Psoas muscle (tissue), 8 donors: ENCODE measurements around the gene TMEM135. TPM values are rescaled to one million over a fixed set of nuclear protein-coding genes. Genes with fewer than 3 reads are reported as not detected.

Experiments used
- ATAC-seq, 4 donors: fragments of 200-7000 bp; cut with Tn5 transposase; one replicate each; pipeline ENCODE4 v1.9.1; 2020; ENCODE audit warnings: moderate library complexity in 3 of 4, mild to moderate bottlenecking in 2 of 4
- DNase-seq, 2 donors: peaks; one replicate each; pipeline ENCODE4 v3.0.0-alpha.2; 2020
- H3K27ac ChIP-seq: fragments of 200-600 bp; one replicate; pipeline ENCODE4 v1.8.0; 2022
- H3K27me3 ChIP-seq, 3 donors: fragments of 200-600 bp in 1 of 3; one replicate each; pipeline versions ENCODE4 v1.6.1 to v1.8.0; 2013 to 2022; ENCODE audit warnings: low read length in 2 of 3, mild to moderate bottlenecking in 2 of 3, moderate library complexity in 1 of 3; ENCODE audit not compliant: insufficient read depth in 3 of 3
- H3K36me3 ChIP-seq, 2 donors: fragments of 200-600 bp in 1 of 2; one replicate each; pipeline versions ENCODE4 v1.6.1 to v1.8.0; 2013 to 2022; ENCODE audit warnings: low read depth in 1 of 2, mild to moderate bottlenecking in 1 of 2, moderate library complexity in 1 of 2; ENCODE audit not compliant: insufficient read depth in 1 of 2
- H3K4me1 ChIP-seq: fragments of 200-600 bp; one replicate; pipeline ENCODE4 v1.8.0; 2022
- H3K4me3 ChIP-seq: fragments of 200-600 bp; one replicate; pipeline ENCODE4 v1.8.0; 2022; ENCODE audit warnings: mild to moderate bottlenecking
- H3K9me3 ChIP-seq: fragments of 200-600 bp; one replicate; pipeline ENCODE4 v1.8.0; 2022
- WGBS, 3 donors: extraction: QIAGEN DNeasy Blood & Tissue Kit; methylation state at CpG; one replicate each; pipeline versions ENCODE4 v1.1.6 to v1.1.7; 2013; 5-methylcytosine and 5-hydroxymethylcytosine counted together
- intact Hi-C, 2 donors: fragments of 100-400 bp; cut with DNase I; formaldehyde crosslinking; loops; one replicate each; pipeline versions ENCODE4 v1.11.0 to v1.14.2; 2022
- polyA plus RNA-seq, 3 donors: library from polyadenylated mRNA; stranded (reverse); fragments of 200-250 nt; gene quantifications; one replicate each; pipeline ENCODE4 v1.2.3, GENCODE V29; 2013
- total RNA-seq, 4 donors: library from RNA; stranded (reverse); fragmentation: NEBNext Ultra II Directional in 2 of 4; extraction: Animal tissue kit (Norgen Biotek cat#: 25700) in 2 of 4; gene quantifications; one replicate each; pipeline versions ENCODE4 v1.2.1 to v1.2.4, GENCODE V29; 2021 to 2023
- TF ChIP-seq, protein P1 (sequence below): fragments of 200-600 bp; IDR thresholded peaks from one replicate; pipeline ENCODE4 v1.8.0; 2022; ENCODE audit warnings: antibody characterized with exemption
- donor health status: healthy with polysubstance abuse.
- donor health status: DM: no; HTN: no; CAD: no; lungs with moderate emphysema.
- donor health status: Bipolar disorder and iron deficiency.
- donor health status: healthy.
- donor health status: DM: yes; HTN: yes; CAD: no.
- donor health status: DM: no; HTN: no; CAD: no.
- donor health status: DM: no; HTN: no; CAD: no.
- donor health status: DM: yes; HTN: yes; CAD: no.

The TMEM135 gene
- total and polyA plus RNA-seq, 7 donors = 4.1 to 26.6 (median 9.4) TPM

DNA sequence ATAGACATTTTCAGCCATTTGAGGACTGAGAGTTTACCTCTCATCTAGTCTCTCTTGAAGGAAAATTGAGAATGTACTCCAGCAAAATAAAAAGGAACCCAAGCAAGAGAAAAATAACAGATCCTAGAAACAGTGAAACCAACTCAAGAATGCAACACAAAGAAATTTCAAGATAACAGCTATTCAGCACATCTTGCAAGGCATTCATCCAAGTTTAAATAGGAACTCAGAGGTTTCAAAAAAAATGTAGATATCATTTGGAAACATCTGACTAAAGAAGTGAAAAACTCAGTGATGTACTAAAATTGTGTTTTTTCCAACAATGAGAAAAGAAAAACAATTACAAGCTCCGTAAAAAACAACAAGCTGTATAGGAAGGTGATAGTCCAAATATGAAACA, 76.4 kb downstream of the TMEM135 start:
- Histone ChIP-seq H3K4me1 (peaks cover 6% of the 10 kb centered on the region), H3K27ac (no peak overlapping the region), H3K4me3 (no peak overlapping the region), H3K9me3 (no peaks in the 10 kb centered on the region), H3K36me3 (no peaks in the 10 kb centered on the region), H3K27me3 (no peaks in the 10 kb centered on the region)
- WGBS, 3 donors = 73 to 79% (median 76%) methylated on average over 1 of the region's 1 CpG
- TF ChIP-seq, protein P1, sequence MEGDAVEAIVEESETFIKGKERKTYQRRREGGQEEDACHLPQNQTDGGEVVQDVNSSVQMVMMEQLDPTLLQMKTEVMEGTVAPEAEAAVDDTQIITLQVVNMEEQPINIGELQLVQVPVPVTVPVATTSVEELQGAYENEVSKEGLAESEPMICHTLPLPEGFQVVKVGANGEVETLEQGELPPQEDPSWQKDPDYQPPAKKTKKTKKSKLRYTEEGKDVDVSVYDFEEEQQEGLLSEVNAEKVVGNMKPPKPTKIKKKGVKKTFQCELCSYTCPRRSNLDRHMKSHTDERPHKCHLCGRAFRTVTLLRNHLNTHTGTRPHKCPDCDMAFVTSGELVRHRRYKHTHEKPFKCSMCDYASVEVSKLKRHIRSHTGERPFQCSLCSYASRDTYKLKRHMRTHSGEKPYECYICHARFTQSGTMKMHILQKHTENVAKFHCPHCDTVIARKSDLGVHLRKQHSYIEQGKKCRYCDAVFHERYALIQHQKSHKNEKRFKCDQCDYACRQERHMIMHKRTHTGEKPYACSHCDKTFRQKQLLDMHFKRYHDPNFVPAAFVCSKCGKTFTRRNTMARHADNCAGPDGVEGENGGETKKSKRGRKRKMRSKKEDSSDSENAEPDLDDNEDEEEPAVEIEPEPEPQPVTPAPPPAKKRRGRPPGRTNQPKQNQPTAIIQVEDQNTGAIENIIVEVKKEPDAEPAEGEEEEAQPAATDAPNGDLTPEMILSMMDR = no peak
- DNase-seq (no peak), ATAC-seq (no peak)
- intact Hi-C loops = no loop called here

DNA sequence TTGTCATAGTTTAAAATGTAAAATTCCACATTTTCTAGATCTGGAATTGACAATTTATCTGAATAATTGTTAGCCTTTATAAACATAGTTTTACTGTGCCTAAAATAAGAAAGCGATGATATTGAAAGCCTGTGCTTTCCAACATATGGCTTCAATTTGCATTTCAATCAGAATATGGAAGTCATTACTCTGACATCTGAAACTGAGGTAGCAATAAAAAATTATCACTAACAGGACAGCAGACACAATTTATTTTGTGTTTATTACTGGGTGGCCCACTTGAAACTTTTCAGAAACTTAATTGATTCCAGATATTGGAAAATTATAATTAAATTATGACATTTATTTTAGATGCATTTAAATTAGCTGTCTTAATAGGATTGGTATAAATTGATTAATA, 78.5 kb downstream of the TMEM135 start:
- TF ChIP-seq, protein P1 = no peak
- ATAC-seq (no peak), DNase-seq (no peak)
- H3K9me3 ChIP-seq = no peaks in the 10 kb centered on the region
- WGBS, 3 donors = 86 to 98% (median 91%) methylated on average over 1 of the region's 1 CpG
- intact Hi-C loops = no loop called here
- H3K4me1 ChIP-seq = peaks cover 6% of the 10 kb centered on the region
- H3K36me3 ChIP-seq = no peaks in the 10 kb centered on the region
- H3K27ac ChIP-seq = no peak overlapping the region
- H3K4me3 ChIP-seq = no peak overlapping the region
- H3K27me3 ChIP-seq = no peaks in the 10 kb centered on the region

DNA sequence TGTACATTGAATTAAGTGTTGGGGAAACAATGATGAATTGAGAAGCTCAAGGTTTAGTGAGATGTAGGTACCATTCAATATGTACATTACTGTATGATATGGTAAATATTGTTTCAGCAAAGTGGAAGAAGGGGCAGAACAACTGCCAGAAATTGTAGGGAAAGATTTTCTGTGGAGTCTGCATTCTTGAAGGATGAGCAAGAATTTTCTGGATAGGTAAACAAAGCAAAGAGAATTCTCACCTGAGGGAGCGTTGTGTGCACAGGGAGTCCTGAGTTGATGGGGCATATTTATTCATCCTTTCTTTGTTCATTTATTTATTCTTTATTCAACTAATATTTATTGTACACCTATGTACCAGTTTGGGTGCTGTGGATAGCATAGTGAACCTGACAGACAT, 83.2 kb downstream of the TMEM135 start:
- ATAC-seq (no peak), DNase-seq (no peak)
- Histone ChIP-seq H3K4me3 (no peak overlapping the region), H3K36me3 (no peaks in the 10 kb centered on the region), H3K27me3 (no peaks in the 10 kb centered on the region), H3K27ac (no peak overlapping the region), H3K9me3 (no peaks in the 10 kb centered on the region), H3K4me1 (peaks cover 2% of the 10 kb centered on the region)
- intact Hi-C loops = loop anchor here in 1 of 2 donors (10.0 kb wide), 1 partner anchor 176 kb away; no protein-coding TSS in a partner anchor
- TF ChIP-seq, protein P1 = no peak
- 100% methylated on average over 1 of the region's 1 CpG for WGBS, 3 donors

DNA sequence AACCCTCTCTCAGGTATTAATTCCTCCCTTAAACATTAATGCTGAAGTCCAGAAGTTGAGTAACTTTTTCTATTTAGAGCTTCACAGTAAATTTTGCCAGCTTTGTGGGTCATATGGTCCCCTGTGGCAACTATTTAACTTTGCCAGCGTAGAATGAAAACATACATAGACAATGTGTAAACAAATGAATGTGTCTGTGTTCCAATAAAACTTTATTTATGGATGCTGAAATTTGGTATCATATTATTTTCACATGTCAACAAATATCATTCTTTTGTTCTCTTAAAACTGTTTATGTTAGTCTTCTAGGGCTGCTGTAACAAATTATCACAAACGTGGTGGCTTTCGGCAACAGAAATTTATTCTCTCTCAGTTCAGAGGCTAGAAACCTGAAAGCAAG, 85.1 kb downstream of the TMEM135 start:
- DNase-seq = no peak
- TF ChIP-seq, protein P1 = no peak
- intact Hi-C loops = loop anchor here in 1 of 2 donors (10.0 kb wide), 1 partner anchor 178 kb away; no protein-coding TSS in a partner anchor
- Histone ChIP-seq H3K9me3 (no peaks in the 10 kb centered on the region), H3K27me3 (no peaks in the 10 kb centered on the region), H3K36me3 (no peaks in the 10 kb centered on the region), H3K4me3 (no peak overlapping the region), H3K4me1 (peaks cover 6% of the 10 kb centered on the region), H3K27ac (no peak overlapping the region)
- WGBS, 3 donors = 90 to 95% (median 92%) methylated on average over 3 of the region's 3 CpGs
- ATAC-seq = no peak

DNA sequence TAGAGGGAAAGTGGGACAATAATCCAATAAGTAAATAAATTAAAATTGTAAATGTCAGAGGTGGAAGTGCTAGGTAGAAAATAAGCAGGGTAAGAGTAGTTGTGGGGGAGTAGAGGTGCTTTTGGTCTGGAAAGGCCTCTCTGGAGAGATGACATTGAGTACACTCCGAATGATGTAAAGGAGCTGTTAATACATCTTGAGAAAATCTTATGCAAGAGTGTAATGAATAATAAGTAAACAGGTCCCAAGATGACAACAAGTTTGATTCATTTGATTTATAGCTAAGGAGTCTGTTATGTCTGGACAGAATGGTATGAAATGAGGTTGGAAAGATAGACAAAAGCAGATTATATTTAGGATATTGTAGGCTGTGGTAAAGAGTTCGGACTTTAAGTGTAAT, 87.5 kb downstream of the TMEM135 start:
- ATAC-seq = peak in 3 of 4 donors; percentile 85 to 89 (median 85)
- TF ChIP-seq, protein P1 = no peak
- Histone ChIP-seq H3K9me3 (no peaks in the 10 kb centered on the region), H3K4me3 (no peak overlapping the region), H3K36me3 (no peaks in the 10 kb centered on the region), H3K27me3 (no peaks in the 10 kb centered on the region), H3K27ac (peak overlapping the region; percentile 62), H3K4me1 (peaks cover 6% of the 10 kb centered on the region)
- intact Hi-C loops = loop anchor here in 1 of 2 donors (10.0 kb wide), 1 partner anchor 180 kb away; no protein-coding TSS in a partner anchor
- WGBS, 3 donors = 60 to 70% (median 66%) methylated on average over 2 of the region's 2 CpGs
- DNase-seq = no peak
